ENCODE results near the gene ATAD2B. TPM values are rescaled to one million over a fixed set of nuclear protein-coding genes. Genes with fewer than 3 reads are reported as not detected.

Gene ATAD2B
- total and polyA plus RNA-seq, 2 of the 8 experiments (the other 6 are each of a cell fraction or from before 2014, with no cell fraction given), result 3.4 to 16.1 TPM

GRCh38 chr2:23824777-23825212, 102.1 kb downstream of the ATAD2B start:
- Histone ChIP-seq H3K9ac (replicated peaks in 1 of 4; ENCODE audit: extremely low read depth in 1 of 4, low read depth in 3 of 4, low read length in 3 of 4) (no peak overlapping the region), H3K18ac (ENCODE audit: extremely low read depth, low read length) (no peak overlapping the region), H3K27ac (ENCODE audit: low read depth, low read length) (no peak overlapping the region), H3K79me2 (ENCODE audit: control insufficient read depth in 1 of 2, insufficient read depth in 2 of 2, low read length in 2 of 2) (no peaks in the 10 kb centered on the region), H3K9me3 (ENCODE audit: insufficient read depth in 2 of 2, low read depth in 1 of 2, low read length in 1 of 2) (no peaks in the 10 kb centered on the region), H2BK120ac (replicated peaks; ENCODE audit: low read depth, low read length) (no peak overlapping the region), H4K91ac (replicated peaks; ENCODE audit: insufficient read length, low read length) (no peak overlapping the region), H2BK20ac (ENCODE audit: low read length) (no peak overlapping the region), H3K23ac (ENCODE audit: insufficient read length) (no peak overlapping the region), H2BK5ac (ENCODE audit: low read depth, low read length) (no peak overlapping the region), H3K23me2 (ENCODE audit: low read depth, low read length) (no peaks in the 10 kb centered on the region), H3K4me1 (replicated peaks in 1 of 4; ENCODE audit: control insufficient read depth in 3 of 4, insufficient read depth in 4 of 4, low read length in 3 of 4) (no peaks in the 10 kb centered on the region), H3K4ac (replicated peaks; ENCODE audit: insufficient read length, low read depth, low read length) (no peak overlapping the region), H2AK5ac (ENCODE audit: low read depth, low read length) (no peak overlapping the region), H4K20me1 (replicated peaks in 1 of 2; ENCODE audit: control insufficient read depth in 1 of 2, insufficient read depth in 2 of 2, low read length in 2 of 2) (no peaks in the 10 kb centered on the region), H3K4me2 (ENCODE audit: insufficient read depth in 1 of 2, low read depth in 2 of 2, low read length in 2 of 2) (no peak overlapping the region), H4K5ac (ENCODE audit: insufficient read length, low read depth, low read length) (no peak overlapping the region), H3K14ac (ENCODE audit: insufficient read length) (no peak overlapping the region), H3K4me3 (ENCODE audit: extremely low read depth in 1 of 4, insufficient read depth in 2 of 4, low read depth in 3 of 4, low read length in 4 of 4) (no peak overlapping the region), H2BK12ac (ENCODE audit: low read depth, low read length) (no peak overlapping the region), H3K56ac (replicated peaks; ENCODE audit: insufficient read length, low read depth, low read length) (no peak overlapping the region), H3K36me3 (ENCODE audit: control insufficient read depth in 2 of 4, insufficient read depth in 4 of 4, low read length in 3 of 4) (peaks cover 0 to 6% (median 0%) of the 10 kb centered on the region in 4 experiments; a peak in 2 of 8 replicates), H3K27me3 (replicated peaks in 1 of 4; ENCODE audit: control insufficient read depth in 3 of 4, extremely low read depth in 1 of 4, insufficient read depth in 3 of 4, low read length in 3 of 4) (no peaks in the 10 kb centered on the region), H2AFZ (ENCODE audit: low read length) (no peak overlapping the region), H2BK15ac (ENCODE audit: low read length) (no peak overlapping the region), H3K79me1 (ENCODE audit: low read depth, low read length) (no peaks in the 10 kb centered on the region), H4K8ac (ENCODE audit: extremely low read depth, insufficient read depth, low read length) (no peak overlapping the region)
- peak; percentile 42 for FAIRE-seq
- TF ChIP-seq PHF8 (conservative IDR thresholded peaks at IDR 0.05; ENCODE audit: low read depth, low read length), result no peak
- TF ChIP-seq CEBPB (IDR thresholded peaks at IDR 0.05; ENCODE audit: low read depth, low read length), result no peak
- TF ChIP-seq EGR1 (IDR thresholded peaks at IDR 0.05; ENCODE audit: borderline replicate concordance, low read depth, low read length), result no peak
- TF ChIP-seq SP4 (IDR thresholded peaks at IDR 0.05; ENCODE audit: low read length), result no peak
- TF ChIP-seq CTCF (IDR thresholded peaks at IDR 0.05; ENCODE audit: control extremely low read depth in 1 of 3, insufficient read depth in 1 of 3, low read depth in 1 of 3, low read length in 3 of 3), result peak in 2 of 3 experiments; percentile 22 to 59; a peak in 2 of 4 replicates
- TF ChIP-seq NRF1 (IDR thresholded peaks at IDR 0.05; ENCODE audit: low read depth, low read length), result no peak
- TF ChIP-seq RAD21 (IDR thresholded peaks at IDR 0.05 in 1 of 2, conservative IDR thresholded peaks at IDR 0.05 in 1 of 2; ENCODE audit: low read depth in 2 of 2, low read length in 2 of 2), result peak; percentile 56 to 57
- TF ChIP-seq CHD1 (IDR thresholded peaks at IDR 0.05; ENCODE audit: low read depth, low read length), result no peak
- no peak for DNase-seq (ENCODE audit: low read depth in 1 of 2, low spot score in 2 of 2)
- CTCF ChIA-PET (ENCODE audit: partially characterized antibody), result interaction anchor here (0.6 to 3.9 kb wide), 22 partner anchors 8 to 1346 kb away, joined by 3 to 24 read pairs (median 6); partner anchors contain the start of gene ATAD2B
- POLR2A ChIA-PET (ENCODE audit: partially characterized antibody), result interaction anchor here (1.7 kb wide), 1 partner anchor 11 kb away, joined by 4 read pairs; no protein-coding TSS in a partner anchor
- WGBS, 2 experiments (ENCODE audit: extremely low coverage in 1 of 2, insufficient coverage in 1 of 2, insufficient read length in 1 of 2, insufficient replicate concordance in 2 of 2, low coverage in 1 of 2, low lambda C conversion rate in 2 of 2, missing lambda C conversion rate in 1 of 2), result 79% methylated on average over 2 of the region's 2 CpGs; no CpG with 5 or more reads in 1 of the 2 experiments

Data from H1 (cell line).